ENCODE results near the gene DDX23.
"Not testable (repeated sequence)": the region's sequence is repeated elsewhere in the genome, so short reads cannot be mapped to it uniquely, and the experiment has no call there.

DDX23 gene

DNA sequence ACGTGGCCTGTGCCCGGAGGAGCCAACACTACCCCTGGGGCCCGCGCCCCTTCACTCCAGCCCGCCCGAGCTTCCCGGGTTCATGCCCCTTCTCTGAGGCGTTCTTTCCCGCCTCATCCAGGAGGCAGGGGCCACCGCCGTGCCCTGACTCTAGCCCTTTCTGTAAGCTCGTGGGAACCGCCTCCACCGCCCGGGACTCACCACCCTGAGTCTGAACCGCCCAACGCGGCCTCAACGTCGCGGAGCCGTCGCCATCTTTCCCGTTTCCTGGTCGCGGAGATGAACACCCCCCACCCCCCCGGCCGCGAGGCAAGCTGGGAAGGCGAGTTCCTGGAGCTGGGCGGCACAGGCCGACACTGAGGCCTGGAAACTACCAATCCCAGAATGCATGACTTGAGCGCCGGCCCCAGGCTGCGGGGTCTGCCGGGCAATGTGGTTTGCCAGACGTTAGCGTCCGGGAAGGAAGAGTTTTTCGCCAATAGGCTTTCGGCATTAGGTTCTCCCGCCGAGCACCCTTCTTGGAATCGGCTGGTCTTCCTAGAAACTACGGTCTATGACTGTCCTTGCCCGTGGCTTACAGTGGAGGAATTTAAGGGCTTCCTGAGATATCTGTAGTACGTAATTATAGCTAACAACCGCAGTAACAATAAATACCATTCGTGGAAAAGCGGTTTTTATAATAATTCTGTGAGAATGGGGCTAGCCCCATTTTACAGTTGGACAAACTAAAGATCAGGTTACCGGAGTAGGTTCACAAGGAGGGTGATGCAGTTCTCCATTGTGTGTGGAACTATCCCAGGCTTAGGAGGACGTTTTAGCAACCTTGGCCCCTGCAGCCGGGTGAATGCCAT lies at the start of gene DDX23:
TSS of gene DDX23 (minus strand) at position 281 of the 851 bp plus-strand sequence. CDS start 6,381 bp downstream, outside the sequence.
- peak; percentile 80 to 84 for DNase-seq (ENCODE audit: low read depth in 2 of 2)

- no peak for DNase-seq (ENCODE audit: low read depth in 2 of 2)
Measured at GRCh38 chr12:48901278-48901677, 49.3 kb upstream of the DDX23 start.

DNA sequence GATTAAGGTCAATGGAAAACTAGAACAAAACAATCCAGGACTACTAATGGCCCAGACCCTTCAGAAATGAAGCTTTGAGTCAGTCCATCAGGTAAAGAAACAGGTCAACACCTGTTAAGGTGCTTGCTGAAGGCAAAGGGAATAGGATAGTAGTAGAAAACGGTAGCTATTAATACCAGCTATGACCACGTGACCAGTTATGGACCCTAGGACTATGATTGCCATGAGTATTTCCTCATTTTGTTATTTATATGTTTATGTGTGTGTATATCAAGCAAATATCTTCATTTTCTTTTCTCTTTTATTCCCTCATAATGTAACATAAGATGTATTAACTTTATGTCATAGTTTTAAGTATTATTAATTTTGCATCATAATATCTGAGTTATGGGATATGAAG lies 47.7 kb upstream of the DDX23 start:
- DNase-seq (ENCODE audit: low read depth in 2 of 2): no peak

GRCh38 chr12:48894271-48894670 lies 42.3 kb upstream of the DDX23 start:
- DNase-seq (ENCODE audit: low read depth in 2 of 2): no peak

- peak; percentile 60 to 69 for DNase-seq (ENCODE audit: low read depth in 2 of 2)
Measured at GRCh38 chr12:48890657-48891418, 38.9 kb upstream of the DDX23 start.

DNA sequence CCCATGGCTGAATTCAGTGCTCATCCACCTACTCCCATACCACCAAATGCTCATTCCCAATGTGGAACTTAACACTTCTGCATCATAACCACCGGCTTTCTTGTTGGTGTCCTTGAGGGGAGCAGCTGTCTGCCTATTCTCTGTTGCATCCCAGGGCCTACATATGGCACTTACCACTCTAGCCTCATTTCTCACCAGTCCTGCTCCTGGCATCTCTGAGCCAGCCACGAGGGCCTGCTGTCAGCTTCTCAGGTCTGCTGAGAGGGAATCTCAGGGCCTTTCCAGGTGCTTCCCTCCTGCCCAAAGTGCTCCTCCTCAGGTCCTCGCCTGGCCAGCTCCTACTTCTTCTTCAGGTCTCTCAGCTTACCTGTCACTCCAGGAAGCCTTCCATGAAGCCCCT lies 37.7 kb upstream of the DDX23 start:
- no peak for DNase-seq (ENCODE audit: low read depth in 2 of 2)

DNA sequence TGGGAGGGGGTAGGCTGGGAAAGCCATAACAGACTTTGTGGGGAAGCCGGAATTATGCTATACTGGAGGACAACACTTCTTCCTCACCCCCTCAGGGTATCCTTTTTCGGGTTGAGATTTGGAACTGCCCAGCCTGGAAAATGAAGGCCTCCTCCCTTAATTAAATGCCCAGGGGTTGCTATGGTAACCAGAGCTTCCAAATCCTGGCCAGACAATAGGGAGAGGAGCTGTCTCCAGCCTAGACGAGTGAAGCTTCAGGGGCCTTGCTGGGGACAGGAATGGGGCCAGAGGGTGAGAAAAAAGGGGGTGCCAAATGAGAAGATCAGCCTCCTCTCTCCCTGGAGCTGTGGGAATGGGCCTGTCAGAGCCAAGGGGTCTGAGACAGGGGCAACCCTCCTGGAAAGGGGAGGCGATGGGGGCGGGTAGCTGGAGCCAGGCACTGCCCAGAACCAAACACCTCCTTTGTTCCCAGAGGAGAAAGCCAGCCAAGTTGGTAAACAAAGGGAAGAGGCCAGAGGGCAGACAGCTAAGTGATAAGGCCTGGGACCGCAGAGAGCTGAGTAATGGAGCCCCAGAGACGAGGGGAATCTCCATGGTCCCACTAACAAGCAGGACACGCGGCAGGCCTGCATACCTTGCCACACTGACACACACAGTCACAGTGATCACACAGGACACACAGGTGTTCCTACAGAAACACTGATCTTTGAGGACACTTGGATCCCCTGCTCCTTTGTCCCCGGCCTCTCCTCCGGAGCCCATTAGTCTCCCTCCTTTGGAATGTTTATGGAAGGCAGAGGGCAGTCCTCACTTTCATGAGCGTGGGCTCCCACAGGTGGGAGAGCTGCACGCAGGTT lies 31.6 kb upstream of the DDX23 start:
- DNase-seq (ENCODE audit: low read depth in 2 of 2): no peak

- DNase-seq (ENCODE audit: low read depth in 2 of 2): no peak
Measured at GRCh38 chr12:48882972-48883304, 31.0 kb upstream of the DDX23 start.

GRCh38 chr12:48882315-48882687 lies 30.3 kb upstream of the DDX23 start:
- no peak for DNase-seq (ENCODE audit: low read depth in 2 of 2)

- no peak for DNase-seq (ENCODE audit: low read depth in 2 of 2)
Measured at GRCh38 chr12:48881686-48882314, 29.8 kb upstream of the DDX23 start.

GRCh38 chr12:48880647-48881046 lies 28.7 kb upstream of the DDX23 start:
- DNase-seq (ENCODE audit: low read depth in 2 of 2): no peak

DNA sequence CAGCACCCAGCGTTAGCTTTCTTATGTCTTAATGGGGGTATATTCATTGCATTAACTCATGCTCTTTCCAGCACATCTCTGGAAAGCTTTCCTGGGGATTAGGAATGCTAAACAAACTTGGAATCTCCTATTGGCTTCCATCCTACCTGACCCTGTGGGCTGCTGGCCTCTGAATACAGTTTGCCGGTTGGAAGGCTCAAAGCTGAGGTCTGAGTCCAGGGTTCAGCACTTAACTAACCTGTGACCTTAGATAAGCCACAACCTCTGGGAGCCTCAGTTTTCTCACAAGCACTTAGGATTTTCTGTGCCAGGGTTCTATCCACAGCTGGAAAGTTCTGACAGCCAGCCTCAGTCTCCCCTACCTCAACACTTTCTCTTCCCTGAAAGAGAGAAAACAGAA lies 26.6 kb upstream of the DDX23 start:
- DNase-seq (ENCODE audit: low read depth in 2 of 2): no peak

GRCh38 chr12:48875944-48876515 lies 24.1 kb upstream of the DDX23 start:
- DNase-seq (ENCODE audit: low read depth in 2 of 2): no peak

DNA sequence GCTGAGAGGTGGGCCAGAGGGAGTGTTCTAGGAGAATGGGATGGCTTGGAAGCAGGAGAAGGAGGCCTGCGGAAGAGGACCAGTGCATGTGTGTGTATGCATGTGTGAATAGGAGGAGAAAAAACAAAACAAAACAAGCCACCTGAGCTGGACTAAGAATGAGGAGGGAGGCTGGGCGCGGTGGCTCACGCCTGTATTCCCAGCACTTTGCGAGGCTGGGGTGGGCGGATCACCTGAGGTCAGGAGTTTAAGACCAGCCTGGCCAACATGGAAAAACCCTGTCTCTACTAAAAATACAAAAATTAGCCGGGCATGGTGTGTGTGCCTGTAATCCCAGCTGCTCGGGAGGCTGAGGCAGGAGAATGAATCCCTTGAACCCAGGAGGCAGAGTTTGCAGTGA lies 21.6 kb upstream of the DDX23 start:
- DNase-seq (ENCODE audit: low read depth in 2 of 2): not testable (repeated sequence)

- no peak for DNase-seq (ENCODE audit: low read depth in 2 of 2)
Measured at GRCh38 chr12:48873096-48873495, 21.1 kb upstream of the DDX23 start.

GRCh38 chr12:48869191-48869590 lies 17.2 kb upstream of the DDX23 start:
- no peak for DNase-seq (ENCODE audit: low read depth in 2 of 2)

DNA sequence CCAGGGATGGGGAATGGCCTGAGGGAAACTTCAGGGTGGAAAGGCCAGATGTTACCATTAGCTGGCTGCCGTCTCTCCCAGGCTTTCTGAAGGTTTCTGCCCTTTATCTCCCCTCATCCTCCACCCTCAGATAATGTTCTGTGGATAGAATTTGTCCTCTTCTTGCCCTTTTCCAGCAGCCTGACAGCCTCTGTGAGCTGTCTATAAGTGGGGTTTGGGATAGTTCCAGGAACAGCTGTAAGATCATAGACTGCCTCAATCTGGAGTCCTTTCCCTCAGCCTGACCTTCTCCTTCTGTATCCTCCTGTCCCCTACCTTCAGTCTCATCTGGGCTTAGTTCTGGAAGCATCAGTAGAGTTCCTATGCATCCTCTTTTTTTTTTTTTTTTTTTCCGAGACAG lies 16.5 kb upstream of the DDX23 start:
- no peak for DNase-seq (ENCODE audit: low read depth in 2 of 2)

DNA sequence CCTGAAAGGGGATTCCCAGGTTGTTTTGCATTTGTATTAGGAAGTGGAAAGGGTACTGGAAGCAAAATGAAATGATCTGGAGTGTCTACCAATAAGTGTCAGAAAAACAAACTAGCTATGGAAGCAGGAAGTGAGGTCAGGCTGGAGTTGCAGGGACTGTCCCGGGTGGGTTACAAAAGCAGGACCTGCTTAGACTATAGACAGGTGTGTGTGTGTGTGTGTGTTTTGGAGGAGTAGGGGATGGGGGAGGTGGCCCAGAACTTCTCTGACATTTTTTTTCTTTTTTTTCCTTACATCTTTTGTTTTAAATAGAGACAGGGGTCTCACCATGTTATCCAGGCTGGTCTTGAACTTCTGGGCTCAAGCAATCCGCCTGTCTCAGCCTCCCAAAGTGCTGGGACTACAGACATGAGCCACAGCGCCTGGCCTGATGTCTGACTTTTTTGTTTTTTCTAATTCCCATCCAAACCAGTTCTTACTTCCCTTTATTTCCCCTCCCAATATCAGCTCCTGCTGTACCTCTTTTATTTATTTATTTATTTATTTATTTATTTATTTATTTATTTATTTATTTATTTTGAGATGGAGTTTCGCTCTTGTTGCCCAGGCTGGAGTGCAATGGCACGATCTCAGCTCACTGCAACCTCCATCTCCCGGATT lies 14.2 kb upstream of the DDX23 start:
- DNase-seq (ENCODE audit: low read depth in 2 of 2): no peak

GRCh38 chr12:48865281-48866051 lies 13.5 kb upstream of the DDX23 start, which contains the start of gene RND1:
TSS of gene RND1 (minus strand) at chr12:48865870. CDS start at chr12:48865767, 103 bp downstream.
- DNase-seq (ENCODE audit: low read depth in 2 of 2): peak; percentile 68 to 74

- no peak for DNase-seq (ENCODE audit: low read depth in 2 of 2)
Measured at GRCh38 chr12:48863291-48863690, 11.3 kb upstream of the DDX23 start.
